ENCODE data around the gene ENTR1.

The ENTR1 gene

GRCh38 chr9:136353757-136354488, 56.5 kb downstream of the ENTR1 start:
- H3K27ac ChIP-seq: peak overlapping the region in 1 of 2 donors; percentile 39
- TF ChIP-seq CTCF (IDR thresholded peaks at IDR 0.05): no peak
- DNase-seq (ENCODE audit: low spot score): no peak
- H3K4me3 ChIP-seq: no peak overlapping the region

GRCh38 chr9:136353088-136353487, 57.3 kb downstream of the ENTR1 start:
- TF ChIP-seq CTCF (IDR thresholded peaks at IDR 0.05): no peak
- no peak overlapping the region for H3K4me3 ChIP-seq
- H3K27ac ChIP-seq: no peak overlapping the region
- DNase-seq (ENCODE audit: low spot score): no peak

- DNase-seq (ENCODE audit: low spot score): no peak
- Histone ChIP-seq H3K4me3 (no peak overlapping the region), H3K27ac (no peak overlapping the region)
- TF ChIP-seq CTCF (IDR thresholded peaks at IDR 0.05): no peak
Measured at GRCh38 chr9:136352682-136353081, 57.7 kb downstream of the ENTR1 start.
